Measurements from ENCODE around the gene SLC2A1.

DNA sequence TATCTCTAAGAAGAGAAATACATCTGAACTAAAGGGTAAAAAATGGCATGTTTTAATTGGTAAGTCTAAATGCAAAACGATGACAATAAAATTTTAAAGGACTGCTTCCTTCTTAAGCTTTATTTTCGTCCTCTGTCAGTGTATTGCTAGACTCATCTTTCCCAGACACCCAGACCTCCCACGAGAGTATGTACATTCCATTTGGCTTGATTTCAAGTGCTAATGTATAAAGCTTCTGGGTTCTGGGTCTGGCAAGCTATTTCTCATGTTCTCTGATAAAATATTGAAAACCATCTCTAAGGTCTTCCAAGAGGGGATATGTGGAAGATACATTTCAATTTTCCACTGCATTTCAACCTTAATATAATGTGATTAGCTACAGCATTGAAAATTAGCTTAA, 24.6 kb upstream of the SLC2A1 start:
- TF ChIP-seq, protein P1, sequence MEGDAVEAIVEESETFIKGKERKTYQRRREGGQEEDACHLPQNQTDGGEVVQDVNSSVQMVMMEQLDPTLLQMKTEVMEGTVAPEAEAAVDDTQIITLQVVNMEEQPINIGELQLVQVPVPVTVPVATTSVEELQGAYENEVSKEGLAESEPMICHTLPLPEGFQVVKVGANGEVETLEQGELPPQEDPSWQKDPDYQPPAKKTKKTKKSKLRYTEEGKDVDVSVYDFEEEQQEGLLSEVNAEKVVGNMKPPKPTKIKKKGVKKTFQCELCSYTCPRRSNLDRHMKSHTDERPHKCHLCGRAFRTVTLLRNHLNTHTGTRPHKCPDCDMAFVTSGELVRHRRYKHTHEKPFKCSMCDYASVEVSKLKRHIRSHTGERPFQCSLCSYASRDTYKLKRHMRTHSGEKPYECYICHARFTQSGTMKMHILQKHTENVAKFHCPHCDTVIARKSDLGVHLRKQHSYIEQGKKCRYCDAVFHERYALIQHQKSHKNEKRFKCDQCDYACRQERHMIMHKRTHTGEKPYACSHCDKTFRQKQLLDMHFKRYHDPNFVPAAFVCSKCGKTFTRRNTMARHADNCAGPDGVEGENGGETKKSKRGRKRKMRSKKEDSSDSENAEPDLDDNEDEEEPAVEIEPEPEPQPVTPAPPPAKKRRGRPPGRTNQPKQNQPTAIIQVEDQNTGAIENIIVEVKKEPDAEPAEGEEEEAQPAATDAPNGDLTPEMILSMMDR (conservative IDR thresholded peaks at IDR 0.05 in 1 of 2, IDR thresholded peaks at IDR 0.05 in 1 of 2; ENCODE audit: extremely low read depth in 1 of 2, insufficient read depth in 1 of 2, low read depth in 1 of 2, low read length in 2 of 2) = no peak
- TF ChIP-seq EZH2 (IDR thresholded peaks at IDR 0.05; ENCODE audit: borderline replicate concordance, low read length) = no peak
